Chondrocyte (in vitro differentiated cells): ENCODE measurements around the gene RNF215. TPM values are rescaled to one million over a fixed set of nuclear protein-coding genes. Genes with fewer than 3 reads are reported as not detected.

Experiments used
- DNase-seq: peaks from one replicate; pipeline ENCODE4 v3.0.0; 2021; ENCODE audit warnings: mixed read lengths, low spot score
- H3K27ac Mint-ChIP-seq: one replicate; pipeline ENCODE4 v1.8.0; 2021; ENCODE audit warnings: mild to moderate bottlenecking, moderate library complexity, mixed read lengths; ENCODE audit not compliant: unreplicated experiment
- H3K27me3 Mint-ChIP-seq: 2 replicates; pipeline ENCODE4 v1.8.0; 2021; ENCODE audit warnings: low read depth, mixed read lengths
- H3K36me3 Mint-ChIP-seq: 2 replicates; pipeline ENCODE4 v1.8.0; 2021; ENCODE audit warnings: low read depth, mixed read lengths
- H3K4me1 Mint-ChIP-seq: 2 replicates; pipeline ENCODE4 v1.8.0; 2021; ENCODE audit warnings: low read depth, mild to moderate bottlenecking, mixed read lengths
- H3K4me3 Mint-ChIP-seq: one replicate; pipeline ENCODE4 v1.8.0; 2021; ENCODE audit warnings: mild to moderate bottlenecking, moderate library complexity, mixed read lengths; ENCODE audit not compliant: unreplicated experiment
- H3K9me3 Mint-ChIP-seq: 2 replicates; pipeline ENCODE4 v1.8.0; 2021; ENCODE audit warnings: low read depth, mixed read lengths
- CTCF ChIP-seq: fragments of 200-600 bp; sonication (generic); IDR thresholded peaks from 2 replicates; pipeline ENCODE4 v1.5.0; 2021; ENCODE audit warnings: antibody characterized with exemption, mild to moderate bottlenecking, moderate library complexity
- total RNA-seq: library from RNA; stranded (reverse); gene quantifications from 3 replicates; pipeline ENCODE4 v1.2.1, GENCODE V29; 2021

RNF215 gene
- total RNA-seq, 1 donor from 2014 or later: 35.2 TPM

- peak overlapping the region; percentile 81 for H3K4me3 Mint-ChIP-seq
- peaks cover 17% of the 10 kb centered on the region for H3K4me1 Mint-ChIP-seq
- H3K27ac Mint-ChIP-seq: no peak overlapping the region
- TF ChIP-seq CTCF: no peak
- DNase-seq: no peak
- H3K27me3 Mint-ChIP-seq: no peaks in the 10 kb centered on the region
- no peaks in the 10 kb centered on the region for H3K9me3 Mint-ChIP-seq
- peaks cover 7% of the 10 kb centered on the region for H3K36me3 Mint-ChIP-seq
These were observed 1.3 kb downstream of the RNF215 start for GRCh38 chr22:30385942-30386341.

- no peak for TF ChIP-seq CTCF
- no peak overlapping the region for H3K4me3 Mint-ChIP-seq
- H3K36me3 Mint-ChIP-seq: peaks cover 16% of the 10 kb centered on the region
- H3K27me3 Mint-ChIP-seq: no peaks in the 10 kb centered on the region
- peaks cover 17% of the 10 kb centered on the region for H3K4me1 Mint-ChIP-seq
- H3K27ac Mint-ChIP-seq: no peak overlapping the region
- H3K9me3 Mint-ChIP-seq: no peaks in the 10 kb centered on the region
- no peak for DNase-seq
These were observed 4.2 kb downstream of the RNF215 start for GRCh38 chr22:30383061-30383460.

- peaks cover 13% of the 10 kb centered on the region for H3K4me1 Mint-ChIP-seq
- H3K27ac Mint-ChIP-seq: no peak overlapping the region
- TF ChIP-seq CTCF: no peak
- no peaks in the 10 kb centered on the region for H3K27me3 Mint-ChIP-seq
- no peak for DNase-seq
- H3K36me3 Mint-ChIP-seq: peaks cover 19% of the 10 kb centered on the region
- H3K9me3 Mint-ChIP-seq: no peaks in the 10 kb centered on the region
- H3K4me3 Mint-ChIP-seq: no peak overlapping the region
These were observed 4.9 kb downstream of the RNF215 start for GRCh38 chr22:30382340-30382739.

- H3K9me3 Mint-ChIP-seq: no peaks in the 10 kb centered on the region
- DNase-seq: no peak
- H3K4me3 Mint-ChIP-seq: no peak overlapping the region
- H3K27ac Mint-ChIP-seq: no peak overlapping the region
- H3K4me1 Mint-ChIP-seq: peaks cover 5% of the 10 kb centered on the region
- TF ChIP-seq CTCF: no peak
- H3K27me3 Mint-ChIP-seq: no peaks in the 10 kb centered on the region
- H3K36me3 Mint-ChIP-seq: peaks cover 19% of the 10 kb centered on the region
These were observed 5.9 kb downstream of the RNF215 start for GRCh38 chr22:30381264-30381663.

- no peak for DNase-seq
- H3K36me3 Mint-ChIP-seq: peaks cover 21% of the 10 kb centered on the region
- no peak overlapping the region for H3K27ac Mint-ChIP-seq
These were observed 7.2 kb downstream of the RNF215 start for GRCh38 chr22:30380011-30380410.

More at GRCh38 chr22:30380011-30380410, 7.2 kb downstream of the RNF215 start:
- H3K27me3 Mint-ChIP-seq: no peaks in the 10 kb centered on the region
- H3K9me3 Mint-ChIP-seq: no peaks in the 10 kb centered on the region
- H3K4me3 Mint-ChIP-seq: no peak overlapping the region
- H3K4me1 Mint-ChIP-seq: no peaks in the 10 kb centered on the region
- TF ChIP-seq CTCF: no peak
